Activated B cell treated with CpG ODN at 0.5 μM for 24 hours (primary cell): Measurements from ENCODE around the gene DCD. TPM values are rescaled to one million over a fixed set of nuclear protein-coding genes. Genes with fewer than 3 reads are reported as not detected.

Experiments used
- ATAC-seq: fragments of 200-7000 bp; cut with Tn5 transposase; one replicate; pipeline ENCODE4 v1.10.0; 2021; ENCODE audit warnings: low read depth, mild to moderate bottlenecking, moderate library complexity
- CTCF ChIA-PET: fragments of 350-600 bp; sonication (Branson Sonifier 250); formaldehyde crosslinking; loops from one replicate; lab custom pipeline; 2021; ENCODE audit warnings: antibody characterized with exemption; lab: Charles Lee
- POLR2A ChIA-PET: fragments of 350-600 bp; sonication (Branson Sonifier 250); formaldehyde crosslinking; loops from one replicate; lab custom pipeline; 2021; ENCODE audit warnings: antibody characterized with exemption; lab: Charles Lee
- DNase-seq: peaks from one replicate; pipeline ENCODE4 v3.0.0; 2022
- H3K27ac Mint-ChIP-seq: one replicate; pipeline ENCODE4 v1.8.0; 2020; ENCODE audit warnings: mixed read lengths
- H3K27me3 Mint-ChIP-seq: one replicate; pipeline ENCODE4 v1.8.0; 2021; ENCODE audit warnings: mixed read lengths
- H3K36me3 Mint-ChIP-seq: one replicate; pipeline ENCODE4 v1.8.0; 2021; ENCODE audit warnings: low read depth, mixed read lengths
- H3K4me1 Mint-ChIP-seq: one replicate; pipeline ENCODE4 v1.8.0; 2021; ENCODE audit warnings: mixed read lengths
- H3K4me3 Mint-ChIP-seq: one replicate; pipeline ENCODE4 v1.8.0; 2020; ENCODE audit warnings: mild to moderate bottlenecking, mixed read lengths
- H3K9me3 Mint-ChIP-seq: one replicate; pipeline ENCODE4 v1.8.0; 2020; ENCODE audit warnings: mixed read lengths
- intact Hi-C: fragments of 100-400 bp; cut with micrococcal nuclease; formaldehyde crosslinking; loops from one replicate; pipeline ENCODE4 v1.15.1; 2024
- total RNA-seq: library from RNA; stranded (reverse); gene quantifications from 2 replicates; pipeline ENCODE4 v1.2.3, GENCODE V29; 2022
- TF ChIP-seq, protein P1 (sequence below): fragments of 200-600 bp; IDR thresholded peaks from one replicate; pipeline ENCODE4 v1.8.0; 2022; ENCODE audit warnings: antibody characterized with exemption, mild to moderate bottlenecking

DCD gene
- total RNA-seq, 1 donor from 2014 or later, result not detected

DNA sequence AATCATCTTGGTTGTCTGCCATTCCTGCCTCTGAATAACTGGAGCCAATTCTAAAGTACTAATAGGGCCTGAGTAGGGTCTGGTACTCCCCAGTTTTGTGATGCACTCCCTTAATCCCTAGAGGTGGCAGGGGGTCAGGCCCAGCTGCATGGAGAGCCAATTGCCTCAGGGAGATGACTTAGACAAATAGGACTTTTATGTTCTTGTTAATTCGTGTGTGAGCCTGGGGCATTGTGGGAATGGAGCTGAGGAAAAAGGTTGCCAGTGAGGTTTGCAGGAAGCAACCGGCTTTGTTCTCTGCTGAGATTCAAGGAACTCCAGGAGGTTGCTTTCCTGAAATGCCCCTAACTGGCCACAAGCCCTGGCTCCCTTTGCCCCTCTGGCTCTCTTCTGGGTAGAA is 6.8 kb upstream of the DCD start:
- Mint-ChIP-seq H3K4me1 (no peaks in the 10 kb centered on the region), H3K36me3 (no peaks in the 10 kb centered on the region), H3K9me3 (no peaks in the 10 kb centered on the region), H3K4me3 (no peak overlapping the region), H3K27ac (no peak overlapping the region), H3K27me3 (peaks cover 18% of the 10 kb centered on the region)
- ChIA-PET POLR2A (no interaction called here), CTCF (no interaction called here)
- intact Hi-C loops, result no loop called here
- ATAC-seq (no peak), DNase-seq (no peak)
- TF ChIP-seq, protein P1, sequence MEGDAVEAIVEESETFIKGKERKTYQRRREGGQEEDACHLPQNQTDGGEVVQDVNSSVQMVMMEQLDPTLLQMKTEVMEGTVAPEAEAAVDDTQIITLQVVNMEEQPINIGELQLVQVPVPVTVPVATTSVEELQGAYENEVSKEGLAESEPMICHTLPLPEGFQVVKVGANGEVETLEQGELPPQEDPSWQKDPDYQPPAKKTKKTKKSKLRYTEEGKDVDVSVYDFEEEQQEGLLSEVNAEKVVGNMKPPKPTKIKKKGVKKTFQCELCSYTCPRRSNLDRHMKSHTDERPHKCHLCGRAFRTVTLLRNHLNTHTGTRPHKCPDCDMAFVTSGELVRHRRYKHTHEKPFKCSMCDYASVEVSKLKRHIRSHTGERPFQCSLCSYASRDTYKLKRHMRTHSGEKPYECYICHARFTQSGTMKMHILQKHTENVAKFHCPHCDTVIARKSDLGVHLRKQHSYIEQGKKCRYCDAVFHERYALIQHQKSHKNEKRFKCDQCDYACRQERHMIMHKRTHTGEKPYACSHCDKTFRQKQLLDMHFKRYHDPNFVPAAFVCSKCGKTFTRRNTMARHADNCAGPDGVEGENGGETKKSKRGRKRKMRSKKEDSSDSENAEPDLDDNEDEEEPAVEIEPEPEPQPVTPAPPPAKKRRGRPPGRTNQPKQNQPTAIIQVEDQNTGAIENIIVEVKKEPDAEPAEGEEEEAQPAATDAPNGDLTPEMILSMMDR, result no peak

DNA sequence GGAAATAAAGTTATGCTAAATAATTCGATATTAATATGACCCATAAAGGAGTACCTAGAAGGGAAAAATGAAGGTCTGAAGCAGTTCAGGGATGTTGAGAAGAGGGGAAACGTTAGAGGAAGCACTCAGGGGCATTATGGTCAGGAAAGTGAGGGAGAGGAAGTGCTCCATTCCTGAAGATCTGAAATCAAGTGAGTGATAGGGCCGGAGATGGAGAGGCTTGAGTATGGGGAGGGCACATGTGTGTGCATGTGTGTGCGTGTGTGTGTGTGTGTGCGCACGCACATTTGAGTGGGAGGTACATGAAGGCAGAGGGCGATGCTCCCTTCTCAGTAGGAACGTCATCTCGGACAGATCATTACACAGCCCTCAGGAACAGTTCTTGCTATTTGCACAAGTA is 4.9 kb upstream of the DCD start:
- Mint-ChIP-seq H3K4me3 (no peak overlapping the region), H3K4me1 (no peaks in the 10 kb centered on the region), H3K27ac (no peak overlapping the region), H3K27me3 (peaks cover 16% of the 10 kb centered on the region), H3K9me3 (no peaks in the 10 kb centered on the region), H3K36me3 (no peaks in the 10 kb centered on the region)
- no peak for DNase-seq
- TF ChIP-seq, protein P1, result no peak
- intact Hi-C loops, result no loop called here
- POLR2A ChIA-PET, result no interaction called here
- CTCF ChIA-PET, result no interaction called here
- ATAC-seq, result no peak

DNA sequence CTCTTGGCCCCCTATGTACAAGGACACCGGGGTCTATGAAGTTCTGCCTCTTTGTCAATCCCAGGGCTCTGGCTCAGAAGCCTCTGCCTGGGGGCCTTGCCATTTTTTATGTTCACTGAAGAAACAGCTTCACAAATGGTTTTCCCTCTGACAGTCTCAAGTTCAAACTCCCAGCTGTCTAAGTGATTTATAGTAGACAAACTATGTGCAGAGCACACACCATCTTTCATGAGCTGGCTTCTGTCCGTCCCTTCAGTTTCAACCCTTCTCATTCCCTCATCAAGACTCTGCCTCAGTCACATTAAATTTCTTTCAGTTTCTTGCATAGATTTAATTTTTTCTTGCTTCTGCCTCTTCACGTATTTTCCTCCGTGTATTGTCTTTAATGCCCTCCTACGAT is 2.7 kb upstream of the DCD start:
- TF ChIP-seq, protein P1, result no peak
- no peak overlapping the region for H3K4me3 Mint-ChIP-seq
- no peaks in the 10 kb centered on the region for H3K4me1 Mint-ChIP-seq
- CTCF ChIA-PET, result no interaction called here
- no peaks in the 10 kb centered on the region for H3K36me3 Mint-ChIP-seq
- no peak for DNase-seq
- H3K9me3 Mint-ChIP-seq, result no peaks in the 10 kb centered on the region
- H3K27ac Mint-ChIP-seq, result no peak overlapping the region
- no peak for ATAC-seq
- POLR2A ChIA-PET, result no interaction called here
- intact Hi-C loops, result no loop called here
- H3K27me3 Mint-ChIP-seq, result peaks cover 24% of the 10 kb centered on the region

DNA sequence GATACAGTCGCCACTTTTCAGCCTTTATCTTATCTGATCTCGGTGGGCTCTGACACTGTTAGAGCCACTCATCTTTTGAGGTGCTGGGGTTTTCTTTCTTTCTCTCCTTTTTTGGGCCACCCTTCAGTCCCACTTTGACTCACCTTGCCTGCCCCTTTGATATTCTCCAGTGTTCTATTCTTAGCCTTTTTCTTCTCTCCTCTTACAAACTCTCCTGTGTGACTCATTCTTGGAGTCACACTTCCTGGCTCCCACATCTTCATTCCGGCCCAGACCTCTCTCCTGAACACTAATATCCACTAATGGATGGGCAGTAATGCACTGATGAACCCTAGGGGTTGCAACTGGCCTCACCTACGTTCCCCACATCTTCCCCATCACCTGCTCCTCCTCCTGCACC is 2.2 kb upstream of the DCD start:
- ATAC-seq (no peak), DNase-seq (no peak)
- Mint-ChIP-seq H3K27ac (no peak overlapping the region), H3K9me3 (no peaks in the 10 kb centered on the region), H3K4me1 (no peaks in the 10 kb centered on the region), H3K36me3 (no peaks in the 10 kb centered on the region), H3K27me3 (peaks cover 23% of the 10 kb centered on the region), H3K4me3 (no peak overlapping the region)
- CTCF ChIA-PET, result no interaction called here
- POLR2A ChIA-PET, result no interaction called here
- TF ChIP-seq, protein P1, result no peak
- intact Hi-C loops, result no loop called here

DNA sequence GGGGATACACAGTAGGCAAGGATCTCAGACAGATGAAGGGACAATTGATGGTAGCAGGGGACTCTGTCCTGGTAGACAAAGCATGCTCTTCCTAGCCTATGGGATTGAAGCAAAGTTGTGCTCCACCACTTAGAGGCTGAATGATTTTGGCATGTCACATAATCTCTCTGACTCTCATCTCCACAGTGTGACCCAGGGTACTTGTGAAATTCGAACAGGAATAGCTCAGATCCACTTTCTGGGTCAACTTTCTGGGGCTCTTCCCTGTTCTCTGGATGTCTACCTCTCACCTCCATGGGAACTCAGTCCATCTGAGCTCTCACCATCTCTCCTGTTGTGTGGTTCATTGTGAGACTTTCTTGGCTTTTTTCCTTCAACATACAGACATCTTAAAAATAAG is 1.7 kb upstream of the DCD start:
- TF ChIP-seq, protein P1, result no peak
- no peaks in the 10 kb centered on the region for H3K9me3 Mint-ChIP-seq
- H3K4me1 Mint-ChIP-seq, result no peaks in the 10 kb centered on the region
- ChIA-PET POLR2A (no interaction called here), CTCF (no interaction called here)
- DNase-seq (no peak), ATAC-seq (no peak)
- H3K27me3 Mint-ChIP-seq, result peaks cover 23% of the 10 kb centered on the region
- H3K4me3 Mint-ChIP-seq, result no peak overlapping the region
- intact Hi-C loops, result no loop called here
- H3K36me3 Mint-ChIP-seq, result no peaks in the 10 kb centered on the region
- no peak overlapping the region for H3K27ac Mint-ChIP-seq
